ENCODE results near the gene C16orf96.

The C16orf96 gene

GRCh38 chr16:4597174-4597573 lies 41.0 kb downstream of the C16orf96 start:
- DNase-seq (ENCODE audit: low read depth): no peak
- H3K4me3 ChIP-seq (ENCODE audit: low read depth, low read length): no peak overlapping the region
- no peak for TF ChIP-seq CTCF (IDR thresholded peaks at IDR 0.05; ENCODE audit: control insufficient read depth, extremely low read depth, insufficient read depth)

GRCh38 chr16:4599037-4599436 lies 42.9 kb downstream of the C16orf96 start:
- DNase-seq (ENCODE audit: low read depth): no peak
- TF ChIP-seq CTCF (IDR thresholded peaks at IDR 0.05; ENCODE audit: control insufficient read depth, extremely low read depth, insufficient read depth): no peak
- H3K4me3 ChIP-seq (ENCODE audit: low read depth, low read length): no peak overlapping the region

GRCh38 chr16:4599545-4599944 lies 43.4 kb downstream of the C16orf96 start:
- H3K4me3 ChIP-seq (ENCODE audit: low read depth, low read length): no peak overlapping the region
- TF ChIP-seq CTCF (IDR thresholded peaks at IDR 0.05; ENCODE audit: control insufficient read depth, extremely low read depth, insufficient read depth): no peak
- DNase-seq (ENCODE audit: low read depth): no peak

GRCh38 chr16:4601036-4601863 lies 45.1 kb downstream of the C16orf96 start:
- H3K4me3 ChIP-seq (ENCODE audit: low read depth, low read length): no peak overlapping the region
- DNase-seq (ENCODE audit: low read depth): no peak
- TF ChIP-seq CTCF (IDR thresholded peaks at IDR 0.05; ENCODE audit: control insufficient read depth, extremely low read depth, insufficient read depth): no peak

GRCh38 chr16:4601864-4602186 lies 45.7 kb downstream of the C16orf96 start:
- no peak overlapping the region for H3K4me3 ChIP-seq (ENCODE audit: low read depth, low read length)
- no peak for TF ChIP-seq CTCF (IDR thresholded peaks at IDR 0.05; ENCODE audit: control insufficient read depth, extremely low read depth, insufficient read depth)
- DNase-seq (ENCODE audit: low read depth): no peak

GRCh38 chr16:4602331-4602730 lies 46.2 kb downstream of the C16orf96 start:
- no peak for DNase-seq (ENCODE audit: low read depth)
- no peak for TF ChIP-seq CTCF (IDR thresholded peaks at IDR 0.05; ENCODE audit: control insufficient read depth, extremely low read depth, insufficient read depth)
- no peak overlapping the region for H3K4me3 ChIP-seq (ENCODE audit: low read depth, low read length)

- TF ChIP-seq CTCF (IDR thresholded peaks at IDR 0.05; ENCODE audit: control insufficient read depth, extremely low read depth, insufficient read depth): no peak
- no peak overlapping the region for H3K4me3 ChIP-seq (ENCODE audit: low read depth, low read length)
- DNase-seq (ENCODE audit: low read depth): no peak
These were observed 47.6 kb downstream of the C16orf96 start for GRCh38 chr16:4603624-4604170.
